ENCODE results near the gene PPP2R5E. TPM values are rescaled to one million over a fixed set of nuclear protein-coding genes. Genes with fewer than 3 reads are reported as not detected.

Gene PPP2R5E
- total and polyA plus RNA-seq, 2 of the 8 experiments (the other 6 are each of a cell fraction or from before 2014, with no cell fraction given), result 6.8 to 64.6 TPM

DNA sequence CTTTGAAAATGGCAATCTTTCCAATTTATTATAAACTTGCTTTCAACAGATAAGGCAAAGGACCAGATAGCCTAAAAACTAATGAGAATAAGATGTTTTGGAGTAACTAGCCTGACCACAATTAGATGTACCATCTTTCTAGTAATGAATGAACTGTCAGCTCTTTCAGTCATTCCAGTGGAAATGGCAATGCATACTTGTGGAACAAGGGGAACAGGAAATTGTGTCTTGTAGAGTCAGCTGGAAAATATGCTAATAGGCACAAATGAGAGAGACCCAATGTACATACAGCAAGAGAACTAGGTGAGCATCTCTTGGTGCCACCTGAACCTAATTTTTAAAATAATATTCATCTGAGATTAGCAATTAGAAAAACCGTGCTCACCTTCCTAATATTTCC is 148.3 kb downstream of the PPP2R5E start:
- H3K56ac ChIP-seq (replicated peaks; ENCODE audit: insufficient read length, low read depth, low read length), result no peak overlapping the region
- H3K9me3 ChIP-seq (ENCODE audit: insufficient read depth in 2 of 2, low read depth in 1 of 2, low read length in 1 of 2), result no peaks in the 10 kb centered on the region
- H3K79me2 ChIP-seq (ENCODE audit: control insufficient read depth in 1 of 2, insufficient read depth in 2 of 2, low read length in 2 of 2), result no peaks in the 10 kb centered on the region
- H3K4me3 ChIP-seq (ENCODE audit: extremely low read depth in 1 of 4, insufficient read depth in 2 of 4, low read depth in 3 of 4, low read length in 4 of 4), result no peak overlapping the region
- H4K20me1 ChIP-seq (replicated peaks in 1 of 2; ENCODE audit: control insufficient read depth in 1 of 2, insufficient read depth in 2 of 2, low read length in 2 of 2), result no peaks in the 10 kb centered on the region
- no peak overlapping the region for H2BK5ac ChIP-seq (ENCODE audit: low read depth, low read length)
- H3K27me3 ChIP-seq (replicated peaks in 1 of 4; ENCODE audit: control insufficient read depth in 3 of 4, extremely low read depth in 1 of 4, insufficient read depth in 3 of 4, low read length in 3 of 4), result no peaks in the 10 kb centered on the region
- H3K18ac ChIP-seq (ENCODE audit: extremely low read depth, low read length), result no peak overlapping the region
- no peak overlapping the region for H2BK120ac ChIP-seq (replicated peaks; ENCODE audit: low read depth, low read length)
- no peak overlapping the region for H4K8ac ChIP-seq (ENCODE audit: extremely low read depth, insufficient read depth, low read length)
- DNase-seq (ENCODE audit: low read depth in 1 of 2, low spot score in 2 of 2) (no peak), FAIRE-seq (no peak)
- H3K36me3 ChIP-seq (ENCODE audit: control insufficient read depth in 2 of 4, insufficient read depth in 4 of 4, low read length in 3 of 4), result peaks cover 0 to 27% (median 3%) of the 10 kb centered on the region in 4 experiments; a peak in 2 of 8 replicates
- no peak overlapping the region for H3K23ac ChIP-seq (ENCODE audit: insufficient read length)
- H4K91ac ChIP-seq (replicated peaks; ENCODE audit: insufficient read length, low read length), result no peak overlapping the region
- H4K5ac ChIP-seq (ENCODE audit: insufficient read length, low read depth, low read length), result no peak overlapping the region
- TF ChIP-seq SP2 (IDR thresholded peaks at IDR 0.05; ENCODE audit: low read length) (no peak), EGR1 (IDR thresholded peaks at IDR 0.05; ENCODE audit: borderline replicate concordance, low read depth, low read length) (no peak), EZH2 (IDR thresholded peaks at IDR 0.05; ENCODE audit: low read depth, low read length, severe bottlenecking) (no peak), RFX5 (IDR thresholded peaks at IDR 0.05; ENCODE audit: borderline replicate concordance, low read depth, low read length) (no peak), KDM5A (IDR thresholded peaks at IDR 0.05; ENCODE audit: low read length) (no peak), CBX5 (IDR thresholded peaks at IDR 0.05; ENCODE audit: low read depth, low read length) (no peak)
- no peak overlapping the region for H3K4ac ChIP-seq (replicated peaks; ENCODE audit: insufficient read length, low read depth, low read length)
- H3K27ac ChIP-seq (ENCODE audit: low read depth, low read length), result no peak overlapping the region
- ChIA-PET POLR2A (ENCODE audit: partially characterized antibody) (no interaction called here), CTCF (ENCODE audit: partially characterized antibody) (interaction anchor here (1.1 to 1.3 kb wide), 2 partner anchors 12 to 148 kb away, joined by 3 to 4 read pairs; partner anchors contain the start of gene PPP2R5E)
- H2BK12ac ChIP-seq (ENCODE audit: low read depth, low read length), result no peak overlapping the region
- no peaks in the 10 kb centered on the region for H3K79me1 ChIP-seq (ENCODE audit: low read depth, low read length)
- no peak overlapping the region for H2BK15ac ChIP-seq (ENCODE audit: low read length)
- WGBS, 2 experiments (ENCODE audit: extremely low coverage in 1 of 2, insufficient coverage in 1 of 2, insufficient read length in 1 of 2, insufficient replicate concordance in 2 of 2, low coverage in 1 of 2, low lambda C conversion rate in 2 of 2, missing lambda C conversion rate in 1 of 2), result 82% methylated on average over 1 of the region's 1 CpG; no CpG with 5 or more reads in 1 of the 2 experiments
- H3K14ac ChIP-seq (ENCODE audit: insufficient read length), result no peak overlapping the region
- no peaks in the 10 kb centered on the region; the same call in 1 of the 2 replicates for H3K23me2 ChIP-seq (ENCODE audit: low read depth, low read length)
- H3K4me2 ChIP-seq (ENCODE audit: insufficient read depth in 1 of 2, low read depth in 2 of 2, low read length in 2 of 2), result no peak overlapping the region
- H2AK5ac ChIP-seq (ENCODE audit: low read depth, low read length), result no peak overlapping the region
- H2AFZ ChIP-seq (ENCODE audit: low read length), result no peak overlapping the region
- no peaks in the 10 kb centered on the region for H3K4me1 ChIP-seq (replicated peaks in 1 of 4; ENCODE audit: control insufficient read depth in 3 of 4, insufficient read depth in 4 of 4, low read length in 3 of 4)
- no peak overlapping the region for H2BK20ac ChIP-seq (ENCODE audit: low read length)
- H3K9ac ChIP-seq (replicated peaks in 1 of 4; ENCODE audit: extremely low read depth in 1 of 4, low read depth in 3 of 4, low read length in 3 of 4), result no peak overlapping the region

Data from H1 (cell line).